ENCODE data around the gene RBM43. TPM values are rescaled to one million over a fixed set of nuclear protein-coding genes. Genes with fewer than 3 reads are reported as not detected.

RBM43 gene
- polyA plus RNA-seq, 1 of the 3 experiments (the other 2 are of a cell fraction) = 2.0 TPM

- TF ChIP-seq USF1 (IDR thresholded peaks at IDR 0.05; ENCODE audit: borderline replicate concordance, low read depth) (no peak), USF2 (IDR thresholded peaks at IDR 0.05; ENCODE audit: borderline replicate concordance, low read depth, low read length) (no peak)
Observed at GRCh38 chr2:151261977-151262291, 271 bp upstream of the RBM43 start (continued).

- no peak for TF ChIP-seq RFX5 (IDR thresholded peaks at IDR 0.05; ENCODE audit: low read length)
- no peak for TF ChIP-seq MEF2A (IDR thresholded peaks at IDR 0.05; ENCODE audit: borderline replicate concordance, low read depth)
- TF ChIP-seq TAF1 (IDR thresholded peaks at IDR 0.05; ENCODE audit: borderline replicate concordance, low read depth, low read length) = no peak
- TF ChIP-seq SIN3A (IDR thresholded peaks at IDR 0.05; ENCODE audit: borderline replicate concordance, low read depth, low read length) = no peak
- TF ChIP-seq MXI1 (IDR thresholded peaks at IDR 0.05; ENCODE audit: low read depth, low read length) = no peak
- peak overlapping the region; percentile 88 for H3K9ac ChIP-seq
- H3K9me2 ChIP-seq = no peaks in the 10 kb centered on the region
- ChIA-PET POLR2A (interaction anchor here (0.6 to 1.5 kb wide), 2 partner anchors 76 to 149 kb away, joined by 4 to 5 read pairs; partner anchors contain the start of gene RIF1), CTCF (interaction anchor here (1.0 to 3.8 kb wide), 4 partner anchors 22 to 774 kb away, joined by 3 to 12 read pairs (median 3); partner anchors contain the start of gene RND3)
- no peaks in the 10 kb centered on the region for H4K20me1 ChIP-seq (ENCODE audit: insufficient read depth)
- WGBS (ENCODE audit: low lambda C conversion rate) = 67% methylated on average over 11 of the region's 11 CpGs
- H3K36me3 ChIP-seq (replicated peaks in 1 of 2; ENCODE audit: control insufficient read depth in 1 of 2, insufficient read depth in 2 of 2, low read length in 1 of 2) = peaks cover 0 to 4% of the 10 kb centered on the region in 2 experiments
- H3K9me3 ChIP-seq = no peaks in the 10 kb centered on the region
- H3K27ac ChIP-seq (ENCODE audit: low read depth in 2 of 2, low read length in 1 of 2) = peak overlapping the region; percentile 88 to 92
- H2AFZ ChIP-seq (ENCODE audit: low read depth) = peak overlapping the region; percentile 91
- peaks cover 3 to 4% of the 10 kb centered on the region in 2 experiments; a peak in 3 of 4 replicates for H3K4me1 ChIP-seq (ENCODE audit: control insufficient read depth in 1 of 2, insufficient read depth in 2 of 2, low read depth in 1 of 2, low read length in 1 of 2)
- H3K27me3 ChIP-seq (ENCODE audit: insufficient read depth) = no peaks in the 10 kb centered on the region
- no peaks in the 10 kb centered on the region for H3K79me2 ChIP-seq (ENCODE audit: insufficient read depth)
- DNase-seq = no peak
- H3F3A ChIP-seq (replicated peaks; ENCODE audit: insufficient read depth) = peaks cover 7% of the 10 kb centered on the region
- peak overlapping the region; percentile 69 to 74 for H3K4me3 ChIP-seq (ENCODE audit: low read depth in 2 of 2, low read length in 1 of 2)
- H3K4me2 ChIP-seq = peak overlapping the region; percentile 82
Observed at GRCh38 chr2:151260573-151261230, 961 bp downstream of the RBM43 start.

- no peak overlapping the region for H3K4me3 ChIP-seq (ENCODE audit: low read depth in 2 of 2, low read length in 1 of 2)
- H3K27me3 ChIP-seq (ENCODE audit: insufficient read depth) = no peaks in the 10 kb centered on the region
- no peaks in the 10 kb centered on the region for H3K79me2 ChIP-seq (ENCODE audit: insufficient read depth)
- H3K9ac ChIP-seq = no peak overlapping the region
- CTCF ChIA-PET = no interaction called here
- no peak overlapping the region for H2AFZ ChIP-seq (ENCODE audit: low read depth)
- H3K4me1 ChIP-seq (ENCODE audit: control insufficient read depth in 1 of 2, insufficient read depth in 2 of 2, low read depth in 1 of 2, low read length in 1 of 2) = peaks cover 3 to 4% of the 10 kb centered on the region in 2 experiments; a peak in 3 of 4 replicates
- POLR2A ChIA-PET = no interaction called here
- H3K4me2 ChIP-seq = no peak overlapping the region
- no peaks in the 10 kb centered on the region for H3K9me3 ChIP-seq
- TF ChIP-seq SMC3 (IDR thresholded peaks at IDR 0.05; ENCODE audit: low read depth, low read length) (no peak), RXRA (IDR thresholded peaks at IDR 0.05; ENCODE audit: borderline replicate concordance, low read depth) (no peak), NRF1 (IDR thresholded peaks at IDR 0.05; ENCODE audit: low read depth, low read length) (no peak), RCOR1 (IDR thresholded peaks at IDR 0.05; ENCODE audit: low read length) (no peak), MXI1 (IDR thresholded peaks at IDR 0.05; ENCODE audit: low read depth, low read length) (no peak), TCF12 (IDR thresholded peaks at IDR 0.05) (no peak; the same call in 1 of the 2 replicates), CHD2 (IDR thresholded peaks at IDR 0.05; ENCODE audit: low read length, partially characterized antibody) (no peak)
- no peaks in the 10 kb centered on the region for H4K20me1 ChIP-seq (ENCODE audit: insufficient read depth)
- H3K9me2 ChIP-seq = no peaks in the 10 kb centered on the region
- WGBS (ENCODE audit: low lambda C conversion rate) = 97% methylated on average over 3 of the region's 3 CpGs
- DNase-seq = no peak
- peaks cover 7% of the 10 kb centered on the region for H3F3A ChIP-seq (replicated peaks; ENCODE audit: insufficient read depth)
- no peak overlapping the region for H3K27ac ChIP-seq (ENCODE audit: low read depth in 2 of 2, low read length in 1 of 2)
- H3K36me3 ChIP-seq (replicated peaks in 1 of 2; ENCODE audit: control insufficient read depth in 1 of 2, insufficient read depth in 2 of 2, low read length in 1 of 2) = peaks cover 3 to 4% of the 10 kb centered on the region in 2 experiments
Observed at GRCh38 chr2:151258121-151258520, 3.5 kb downstream of the RBM43 start.
